ENCODE data around the gene RDH16.

DNA sequence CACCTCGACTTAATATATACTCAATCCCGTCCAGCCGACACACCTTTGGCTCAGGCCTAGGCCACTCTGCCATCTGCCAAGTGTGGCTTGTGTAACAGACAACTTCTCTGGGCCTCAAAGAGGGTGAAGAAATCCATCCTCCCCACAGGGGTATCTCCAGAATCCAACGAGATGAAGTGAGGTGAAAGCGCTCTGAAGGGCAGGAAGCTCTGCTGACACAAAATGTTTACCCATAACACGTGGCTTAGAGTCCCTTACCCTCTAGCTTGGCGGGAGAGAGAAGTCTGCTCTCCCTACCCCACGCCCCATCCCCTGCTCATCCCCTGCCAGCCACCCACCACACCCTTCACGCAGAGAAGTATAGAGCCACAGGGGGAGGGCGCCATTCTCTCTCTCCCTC lies 35.9 kb upstream of the RDH16 start:
- TF ChIP-seq, protein P1, sequence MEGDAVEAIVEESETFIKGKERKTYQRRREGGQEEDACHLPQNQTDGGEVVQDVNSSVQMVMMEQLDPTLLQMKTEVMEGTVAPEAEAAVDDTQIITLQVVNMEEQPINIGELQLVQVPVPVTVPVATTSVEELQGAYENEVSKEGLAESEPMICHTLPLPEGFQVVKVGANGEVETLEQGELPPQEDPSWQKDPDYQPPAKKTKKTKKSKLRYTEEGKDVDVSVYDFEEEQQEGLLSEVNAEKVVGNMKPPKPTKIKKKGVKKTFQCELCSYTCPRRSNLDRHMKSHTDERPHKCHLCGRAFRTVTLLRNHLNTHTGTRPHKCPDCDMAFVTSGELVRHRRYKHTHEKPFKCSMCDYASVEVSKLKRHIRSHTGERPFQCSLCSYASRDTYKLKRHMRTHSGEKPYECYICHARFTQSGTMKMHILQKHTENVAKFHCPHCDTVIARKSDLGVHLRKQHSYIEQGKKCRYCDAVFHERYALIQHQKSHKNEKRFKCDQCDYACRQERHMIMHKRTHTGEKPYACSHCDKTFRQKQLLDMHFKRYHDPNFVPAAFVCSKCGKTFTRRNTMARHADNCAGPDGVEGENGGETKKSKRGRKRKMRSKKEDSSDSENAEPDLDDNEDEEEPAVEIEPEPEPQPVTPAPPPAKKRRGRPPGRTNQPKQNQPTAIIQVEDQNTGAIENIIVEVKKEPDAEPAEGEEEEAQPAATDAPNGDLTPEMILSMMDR (IDR thresholded peaks at IDR 0.05), result no peak
- TF ChIP-seq EP300 (IDR thresholded peaks at IDR 0.05) (no peak), POLR2AphosphoS5 (IDR thresholded peaks at IDR 0.05) (no peak), POLR2A (IDR thresholded peaks at IDR 0.05) (no peak)
